Measurements from ENCODE around the gene ALK.

GRCh38 chr2:29811378-29811777 lies 110.0 kb downstream of the ALK start:
- TF ChIP-seq ZBTB33 (IDR thresholded peaks at IDR 0.05): no peak
- TF ChIP-seq CTCF (IDR thresholded peaks at IDR 0.05 in 2 of 3, conservative IDR thresholded peaks at IDR 0.05 in 1 of 3; ENCODE audit: control insufficient read depth in 2 of 3, extremely low read depth in 1 of 3, insufficient read depth in 1 of 3, low read depth in 3 of 3, low read length in 3 of 3): no peak
- no peak for TF ChIP-seq SREBF2 (IDR thresholded peaks at IDR 0.05; ENCODE audit: low read length)
- no peak for TF ChIP-seq SUZ12 (IDR thresholded peaks at IDR 0.05; ENCODE audit: unreplicated experiment)
- no peak for TF ChIP-seq ESRRA (IDR thresholded peaks at IDR 0.05; ENCODE audit: low read length)
- no peak for TF ChIP-seq CHD4 (IDR thresholded peaks at IDR 0.05)
- no peak for TF ChIP-seq PAX5 (IDR thresholded peaks at IDR 0.05; ENCODE audit: borderline replicate concordance, low read depth, low read length)
- no peak for TF ChIP-seq POLR2AphosphoS5 (IDR thresholded peaks at IDR 0.05; ENCODE audit: low read length)
- no peak for TF ChIP-seq NFIC (IDR thresholded peaks at IDR 0.05; ENCODE audit: low read depth, low read length)

Data from GM12878 (cell line).